ENCODE results near the gene SLC31A2.
"Not testable (repeated sequence)": the region's sequence is repeated elsewhere in the genome, so short reads cannot be mapped to it uniquely, and the experiment has no call there.

SLC31A2 gene

DNA sequence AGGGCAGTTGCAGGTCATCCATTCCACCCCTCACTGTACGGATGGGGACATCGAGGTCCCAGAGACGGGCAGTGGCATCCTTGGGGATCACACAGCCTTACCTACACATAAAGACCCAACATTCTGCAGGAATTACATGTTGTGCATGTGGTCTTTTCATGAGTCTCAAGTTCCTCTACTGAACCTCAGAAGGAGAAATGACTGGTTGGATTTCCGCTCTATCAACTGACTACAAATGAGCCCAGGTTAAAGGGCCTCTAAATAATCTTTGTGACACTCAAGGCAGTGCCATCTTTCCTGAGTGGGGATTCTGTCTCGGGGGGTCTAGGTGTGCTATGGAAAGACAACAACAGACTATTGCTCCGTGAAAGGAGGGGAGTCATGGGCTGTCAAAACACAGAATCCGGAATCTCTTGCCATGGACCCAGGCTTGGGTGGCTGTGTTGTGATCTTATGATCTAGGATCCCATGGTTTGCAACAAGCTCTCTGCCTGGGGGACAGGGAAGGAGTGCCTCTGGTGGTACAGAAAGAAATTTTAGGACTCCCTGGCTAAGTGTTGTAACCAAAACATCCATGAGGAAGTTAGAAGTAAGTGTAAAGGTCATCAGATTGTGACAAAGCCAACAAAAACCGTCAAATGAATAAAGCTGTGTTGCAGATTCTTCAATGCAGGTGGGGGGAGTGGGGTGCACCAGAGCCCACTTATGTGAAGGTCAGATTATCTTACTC, 1.9 kb upstream of the SLC31A2 start:
- no peak for FAIRE-seq
- no peak for DNase-seq (ENCODE audit: extremely low spot score, insufficient read length, low read depth)

- not testable (repeated sequence) for DNase-seq (ENCODE audit: extremely low spot score, insufficient read length, low read depth); FAIRE-seq
These were observed 1.2 kb upstream of the SLC31A2 start for GRCh38 chr9:113149561-113149960.

DNA sequence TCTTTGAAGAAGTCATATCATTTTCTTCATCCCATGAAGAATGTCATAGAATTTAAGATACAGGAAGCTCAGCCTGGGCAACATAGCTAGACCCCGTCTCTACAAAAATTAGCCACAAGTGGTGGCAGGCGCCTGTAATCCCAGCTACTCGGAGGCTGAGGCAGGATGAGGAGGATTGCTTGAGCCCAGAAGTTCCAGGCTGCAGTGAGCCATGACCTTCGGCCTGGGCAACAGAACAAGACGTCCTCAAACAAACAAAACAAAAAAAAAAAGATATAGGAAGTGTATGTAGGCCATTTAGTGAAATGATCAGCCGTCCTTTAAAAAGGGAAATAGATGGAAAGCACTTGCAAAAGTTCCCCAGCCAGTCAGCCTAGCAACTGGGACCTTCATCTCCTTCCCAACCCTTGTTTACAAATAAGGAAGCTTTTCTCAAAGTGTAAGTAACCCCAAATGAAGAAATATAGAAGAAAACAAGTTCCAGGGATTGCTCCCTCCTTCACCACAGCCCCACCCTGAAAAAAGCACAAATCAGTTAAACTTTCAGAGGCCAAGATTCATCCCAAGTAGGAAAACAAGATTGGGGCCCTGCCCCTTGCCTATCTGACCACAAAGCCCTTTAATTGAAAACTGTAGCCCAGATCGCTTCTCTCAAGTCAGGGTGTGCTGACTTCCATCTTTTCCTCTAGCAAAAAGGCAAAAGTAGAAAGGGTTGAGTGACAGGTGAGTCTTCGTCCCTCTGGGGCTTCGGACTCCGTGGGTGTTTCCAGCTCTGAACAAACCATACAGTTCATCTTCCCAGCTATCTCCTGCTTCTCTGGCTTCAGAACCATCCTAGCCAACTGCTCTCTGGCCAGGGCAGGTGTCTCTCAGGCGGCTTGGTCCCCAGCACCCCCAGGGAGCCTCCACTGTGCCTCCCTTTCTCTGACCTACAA, 1.2 kb downstream of the SLC31A2 start:
- no peak for FAIRE-seq
- no peak for DNase-seq (ENCODE audit: extremely low spot score, insufficient read length, low read depth)

DNA sequence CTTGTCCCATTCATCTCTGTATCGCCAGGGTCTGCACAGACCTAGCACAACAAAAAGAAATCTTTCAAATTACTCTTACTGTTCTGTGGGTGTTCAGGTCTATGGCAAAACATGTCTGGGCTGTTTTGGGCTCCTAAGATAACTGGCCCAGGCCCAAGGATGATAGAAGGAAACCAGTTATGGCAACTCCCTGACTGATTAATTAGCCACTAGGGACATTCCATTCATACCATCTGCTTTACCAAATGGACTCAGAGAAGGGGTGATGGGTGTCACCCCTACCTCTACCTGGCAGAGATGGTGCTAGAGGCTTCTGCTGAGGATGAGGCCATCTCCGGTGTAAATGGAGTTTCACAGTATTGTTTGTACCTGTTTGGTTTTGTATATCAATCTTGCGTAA, 1.9 kb downstream of the SLC31A2 start:
- FAIRE-seq = no peak
- DNase-seq (ENCODE audit: extremely low spot score, insufficient read length, low read depth) = no peak

GRCh38 chr9:113153599-113153998, 2.8 kb downstream of the SLC31A2 start:
- DNase-seq (ENCODE audit: extremely low spot score, insufficient read length, low read depth) (no peak), FAIRE-seq (no peak)

DNA sequence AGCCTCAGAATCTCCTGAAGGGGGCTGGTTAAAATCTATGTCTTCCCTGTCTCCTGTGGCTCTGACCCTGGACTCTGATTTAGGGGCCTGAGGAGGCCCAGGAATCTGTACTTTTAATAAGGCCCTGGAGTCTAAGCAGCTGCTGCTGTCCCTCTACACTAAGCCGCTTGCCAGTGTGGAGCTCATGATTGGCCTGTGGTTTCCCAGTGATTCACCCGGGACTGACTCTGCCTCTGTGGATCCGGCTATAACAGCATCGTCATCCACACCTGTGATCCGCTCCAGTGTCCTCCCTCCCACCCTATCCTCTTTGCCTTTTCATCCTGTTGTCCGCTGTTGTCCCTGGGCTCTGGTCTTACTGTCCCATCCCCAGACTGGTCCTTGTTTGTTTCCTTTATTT, 3.7 kb downstream of the SLC31A2 start:
- DNase-seq (ENCODE audit: extremely low spot score, insufficient read length, low read depth) (no peak), FAIRE-seq (no peak)

GRCh38 chr9:113154946-113155345, 4.1 kb downstream of the SLC31A2 start:
- DNase-seq (ENCODE audit: extremely low spot score, insufficient read length, low read depth) (no peak), FAIRE-seq (no peak)

GRCh38 chr9:113155911-113156588, 5.2 kb downstream of the SLC31A2 start:
- no peak for DNase-seq (ENCODE audit: extremely low spot score, insufficient read length, low read depth)
- no peak for FAIRE-seq

GRCh38 chr9:113156880-113157279, 6.1 kb downstream of the SLC31A2 start:
- no peak for FAIRE-seq
- no peak for DNase-seq (ENCODE audit: extremely low spot score, insufficient read length, low read depth)

GRCh38 chr9:113158446-113158845, 7.6 kb downstream of the SLC31A2 start:
- FAIRE-seq (no peak), DNase-seq (ENCODE audit: extremely low spot score, insufficient read length, low read depth) (no peak)

- DNase-seq (ENCODE audit: extremely low spot score, insufficient read length, low read depth) (no peak), FAIRE-seq (no peak)
These were observed 9.8 kb downstream of the SLC31A2 start for GRCh38 chr9:113160571-113160970.

DNA sequence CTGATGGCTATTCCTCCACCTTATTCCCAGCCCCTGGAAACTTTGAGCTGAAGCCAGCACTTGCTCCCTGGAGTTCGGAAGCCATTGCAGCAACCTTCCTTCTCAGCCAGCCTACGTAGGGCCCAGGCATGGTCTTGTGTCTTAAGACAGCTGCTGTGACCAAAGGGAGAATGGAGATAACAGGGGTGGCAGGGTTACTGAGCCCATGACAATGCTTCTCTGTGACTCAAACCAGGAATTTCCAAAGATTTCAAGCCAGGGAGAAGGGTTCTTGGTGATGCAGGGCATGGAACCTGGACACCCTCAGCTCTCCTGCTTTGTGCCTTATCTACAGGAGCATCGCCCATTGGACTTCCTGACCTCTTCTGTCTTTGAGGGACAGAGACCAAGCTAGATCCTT, 12.2 kb downstream of the SLC31A2 start:
- no peak for DNase-seq (ENCODE audit: extremely low spot score, insufficient read length, low read depth)
- FAIRE-seq = no peak

GRCh38 chr9:113164536-113165300, 13.9 kb downstream of the SLC31A2 start:
- DNase-seq (ENCODE audit: extremely low spot score, insufficient read length, low read depth) = no peak
- no peak for FAIRE-seq

DNA sequence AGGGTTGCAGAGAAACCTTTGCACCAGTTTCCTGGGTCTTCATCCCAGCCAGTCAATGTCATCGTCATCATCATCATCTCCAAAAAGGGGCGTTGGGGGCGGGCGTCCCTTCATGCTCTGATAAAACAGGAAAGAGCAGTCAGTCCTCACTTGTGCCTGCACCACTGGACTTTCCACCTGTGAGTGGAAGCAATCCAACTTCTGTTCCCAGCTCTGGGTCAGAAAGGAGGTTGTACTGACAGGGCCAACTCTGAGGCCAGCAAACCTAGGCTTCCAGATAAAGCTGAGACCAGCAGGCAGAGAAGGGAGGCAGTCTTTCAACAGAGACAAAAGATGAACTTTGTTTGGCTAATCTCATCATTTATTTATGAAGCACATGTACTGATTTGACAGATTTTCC, 15.2 kb downstream of the SLC31A2 start:
- DNase-seq (ENCODE audit: extremely low spot score, insufficient read length, low read depth) = no peak
- FAIRE-seq = no peak

DNA sequence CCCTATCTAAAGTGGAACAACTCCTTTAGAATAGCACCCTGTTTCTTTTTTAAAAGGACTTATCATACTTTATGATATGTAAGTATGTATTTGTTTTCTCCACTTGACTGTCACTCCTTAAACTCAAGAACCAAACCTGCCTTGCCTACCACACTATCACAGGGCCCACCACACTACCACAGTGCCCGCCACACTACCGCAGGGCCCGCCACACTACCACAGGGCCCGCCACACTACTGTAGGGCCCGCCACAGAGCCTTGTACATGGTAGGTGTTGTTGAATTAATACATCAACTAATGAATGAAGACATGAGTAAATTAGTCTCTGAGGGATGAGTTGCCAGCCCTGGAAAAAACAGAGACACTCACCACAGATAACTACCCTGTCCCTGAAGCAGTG, 18.0 kb downstream of the SLC31A2 start:
- FAIRE-seq (no peak), DNase-seq (ENCODE audit: extremely low spot score, insufficient read length, low read depth) (no peak)

- no peak for FAIRE-seq
- no peak for DNase-seq (ENCODE audit: extremely low spot score, insufficient read length, low read depth)
These were observed 22.5 kb downstream of the SLC31A2 start for GRCh38 chr9:113173341-113173740.

DNA sequence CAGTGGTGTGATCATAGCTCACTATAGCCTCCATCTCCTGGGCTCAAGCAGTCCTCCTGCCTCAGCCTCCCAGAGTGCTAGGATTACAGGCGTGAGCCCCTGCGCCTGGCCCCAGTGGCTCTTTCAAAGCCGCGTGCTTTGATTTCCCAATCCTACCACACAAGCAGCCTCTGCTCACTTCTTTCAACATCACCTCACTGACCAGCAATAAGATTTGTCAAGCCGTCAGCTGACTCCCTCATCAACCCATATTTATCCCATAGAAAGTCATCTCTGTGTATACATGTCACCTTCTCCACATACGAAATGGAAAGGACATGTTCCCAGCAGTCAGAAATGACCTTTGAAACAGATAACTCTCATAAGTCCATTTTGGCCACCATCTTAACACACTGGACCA, 26.0 kb downstream of the SLC31A2 start:
- FAIRE-seq (no peak), DNase-seq (ENCODE audit: extremely low spot score, insufficient read length, low read depth) (no peak)

DNA sequence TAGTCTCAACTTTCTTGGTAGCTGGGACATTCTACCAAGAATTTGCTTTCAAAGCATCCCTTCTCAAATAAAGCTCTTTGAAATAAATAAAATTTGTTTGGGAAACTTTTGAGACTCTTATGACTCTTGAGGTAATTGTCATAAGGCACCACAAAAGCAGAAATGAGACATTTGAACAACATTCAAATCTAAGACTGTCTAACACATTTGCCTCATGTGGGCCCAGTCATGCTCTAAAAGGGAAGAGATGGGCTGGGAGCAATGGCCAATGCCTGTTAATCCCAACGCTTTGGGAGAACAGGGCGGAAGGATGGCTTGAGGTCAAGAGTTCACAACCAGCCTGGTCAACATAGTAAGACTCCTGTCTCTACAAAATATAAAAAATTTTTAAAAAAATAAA, 26.4 kb downstream of the SLC31A2 start:
- DNase-seq (ENCODE audit: extremely low spot score, insufficient read length, low read depth) (no peak), FAIRE-seq (no peak)

GRCh38 chr9:113178087-113178486, 27.3 kb downstream of the SLC31A2 start:
- FAIRE-seq (no peak), DNase-seq (ENCODE audit: extremely low spot score, insufficient read length, low read depth) (no peak)

DNA sequence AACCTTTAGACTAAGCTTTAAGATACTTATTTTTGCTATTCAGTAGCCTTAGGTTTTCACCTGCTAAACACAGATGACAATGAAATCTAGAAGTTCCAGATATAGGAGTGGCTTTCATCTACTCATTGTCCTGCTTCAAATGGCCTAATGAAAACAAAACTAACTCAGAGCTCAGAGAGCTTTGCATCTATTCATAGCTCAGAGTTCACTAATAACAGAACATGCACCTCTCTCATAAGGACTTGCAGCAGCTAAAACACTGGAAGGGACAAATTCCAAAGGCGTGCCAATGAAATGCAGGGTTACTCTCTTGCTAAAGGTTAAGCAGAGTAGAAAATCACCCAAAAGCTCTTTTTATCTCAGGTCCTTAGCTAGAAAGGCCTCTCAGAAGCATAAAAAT, 29.0 kb downstream of the SLC31A2 start:
- DNase-seq (ENCODE audit: extremely low spot score, insufficient read length, low read depth) (no peak), FAIRE-seq (no peak)
